DMS53 (cell line): ENCODE results near the gene MPHOSPH9.

Experiments
- DNase-seq: peaks from one replicate; lab custom pipeline; 2025; lab: John Stamatoyannopoulos, UW

The MPHOSPH9 gene

DNA sequence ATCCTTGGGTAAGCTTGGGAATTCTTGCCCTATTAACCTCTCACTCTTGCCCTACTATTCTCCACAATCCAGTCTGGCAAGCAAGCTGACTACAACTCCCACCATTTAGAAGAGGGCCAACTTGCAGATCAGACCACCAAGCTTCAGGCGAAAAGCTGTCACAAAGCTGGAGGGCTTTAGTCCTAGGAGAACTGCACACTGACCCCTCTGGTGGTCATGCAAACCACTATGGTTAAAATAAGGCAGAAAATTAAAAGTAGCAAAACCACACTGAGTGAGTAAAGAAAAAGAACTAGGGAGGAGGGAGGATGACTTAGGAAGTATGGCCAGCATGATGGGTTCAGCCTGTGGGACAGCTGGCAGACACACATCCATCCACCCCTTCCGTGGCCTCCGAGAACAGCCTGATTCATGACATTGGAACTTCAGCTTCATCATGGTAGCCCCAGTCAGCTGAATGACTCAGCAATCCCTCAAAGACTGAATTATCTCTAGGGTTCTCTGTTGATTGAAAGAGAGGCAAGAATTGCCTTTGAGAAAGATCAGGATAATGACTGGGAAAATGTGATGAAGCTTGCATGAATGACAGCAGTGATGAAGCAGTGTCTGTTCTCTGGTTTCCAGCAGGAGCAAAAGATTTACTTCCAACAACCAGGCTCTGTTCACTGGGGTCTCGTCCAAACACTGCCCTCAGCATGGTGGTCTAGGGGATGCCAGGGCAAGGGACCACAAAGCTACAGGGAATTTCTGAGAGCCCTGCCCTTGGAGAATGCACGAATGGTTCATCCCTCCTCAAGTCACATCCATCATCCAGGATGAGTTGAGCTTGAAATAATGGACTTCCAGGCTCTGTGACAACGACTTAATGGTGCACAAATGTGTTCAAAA, 106.4 kb downstream of the MPHOSPH9 start:
- DNase-seq: peak; percentile 83

DNA sequence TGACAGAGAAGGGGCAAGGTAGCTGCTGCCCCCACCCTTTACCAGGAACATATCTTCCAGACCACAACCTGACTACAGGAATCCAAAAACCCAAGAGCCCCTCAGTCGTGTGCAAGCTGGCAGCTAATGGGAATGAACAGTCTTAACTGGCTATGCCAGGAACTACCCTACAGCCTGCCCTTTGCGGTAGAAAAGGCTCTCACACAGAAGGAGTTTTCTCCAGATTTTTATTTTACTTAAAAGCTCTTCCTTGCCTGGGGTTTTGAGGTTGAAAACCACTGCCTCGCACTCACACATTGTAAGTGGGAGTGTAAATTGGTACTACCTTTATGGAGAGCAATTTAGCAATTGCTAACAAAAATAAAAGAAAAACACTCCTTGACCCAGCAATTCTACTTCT, 110.3 kb downstream of the MPHOSPH9 start:
- DNase-seq: no peak

DNA sequence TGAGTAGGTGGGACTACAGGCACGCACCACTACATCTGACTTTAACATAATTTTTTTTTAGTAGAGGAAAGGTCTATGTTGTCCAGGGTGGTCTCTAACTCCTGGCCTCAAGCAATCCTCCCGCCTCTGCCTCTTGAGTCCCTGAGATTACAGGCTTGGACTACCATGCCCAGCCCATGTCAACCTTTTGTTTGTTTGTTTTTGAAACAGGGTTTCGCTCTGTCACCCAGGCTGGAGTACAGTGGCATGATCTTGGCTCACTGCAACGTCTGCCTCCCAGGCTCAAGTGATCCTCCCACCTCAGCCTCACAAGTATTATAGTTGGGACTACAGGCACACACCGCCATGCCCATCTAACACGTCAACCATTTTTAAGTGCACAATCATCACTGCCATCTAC, 111.3 kb downstream of the MPHOSPH9 start:
- DNase-seq: peak; percentile 27

DNA sequence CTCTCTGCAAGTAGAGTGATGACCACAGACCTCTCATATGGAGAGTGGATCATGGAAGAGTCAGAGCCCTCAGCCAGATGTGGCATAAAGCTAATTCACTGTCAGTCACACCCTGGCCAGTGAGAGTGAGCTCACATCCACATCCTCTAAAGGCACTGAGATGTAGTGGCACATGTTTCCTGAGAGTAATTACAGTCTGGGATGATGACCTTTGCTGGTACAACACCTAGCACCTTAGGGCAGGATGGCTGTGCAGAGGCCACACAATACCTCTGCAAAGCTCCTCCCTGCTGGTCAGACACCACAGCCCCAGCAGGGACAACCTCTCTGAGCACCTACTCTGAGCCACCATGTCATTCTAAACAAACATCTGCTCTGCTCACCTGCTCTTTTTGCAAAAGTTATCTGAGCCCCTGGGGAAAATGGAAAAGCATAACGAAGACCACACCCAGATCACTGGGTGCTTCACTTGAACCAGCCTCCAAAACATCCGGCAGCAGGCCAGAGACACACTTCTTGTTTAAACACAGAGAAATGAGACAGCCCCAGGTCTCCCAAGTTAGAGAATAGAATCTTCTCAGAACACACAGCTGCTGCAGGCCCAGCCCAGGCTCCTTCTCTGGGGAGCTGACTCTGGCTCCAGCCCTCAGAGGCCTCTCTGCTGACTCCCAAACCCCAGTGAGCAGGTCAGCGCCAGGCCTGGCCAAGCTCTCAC, 112.3 kb downstream of the MPHOSPH9 start:
- peak; percentile 68 for DNase-seq

DNA sequence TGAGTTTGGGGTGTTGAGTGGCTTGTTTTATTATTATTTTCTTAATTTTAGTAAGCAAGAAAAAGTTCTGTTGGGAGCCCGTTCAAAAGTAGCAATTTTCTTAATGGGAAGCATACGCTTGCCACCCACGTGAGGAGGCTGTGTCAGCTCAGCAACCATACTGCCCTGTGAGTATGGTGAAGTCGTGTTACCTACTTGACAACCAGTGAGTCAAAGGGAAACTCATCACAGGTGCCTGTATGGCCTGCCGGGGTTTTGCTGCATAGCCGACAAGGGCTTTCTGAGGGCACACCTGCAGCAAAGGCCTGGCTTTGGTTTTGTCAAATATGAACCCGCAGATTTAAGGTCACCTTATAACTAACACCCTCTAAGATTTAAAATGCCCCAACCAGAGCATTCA, 113.1 kb downstream of the MPHOSPH9 start:
- peak; percentile 41 for DNase-seq

DNA sequence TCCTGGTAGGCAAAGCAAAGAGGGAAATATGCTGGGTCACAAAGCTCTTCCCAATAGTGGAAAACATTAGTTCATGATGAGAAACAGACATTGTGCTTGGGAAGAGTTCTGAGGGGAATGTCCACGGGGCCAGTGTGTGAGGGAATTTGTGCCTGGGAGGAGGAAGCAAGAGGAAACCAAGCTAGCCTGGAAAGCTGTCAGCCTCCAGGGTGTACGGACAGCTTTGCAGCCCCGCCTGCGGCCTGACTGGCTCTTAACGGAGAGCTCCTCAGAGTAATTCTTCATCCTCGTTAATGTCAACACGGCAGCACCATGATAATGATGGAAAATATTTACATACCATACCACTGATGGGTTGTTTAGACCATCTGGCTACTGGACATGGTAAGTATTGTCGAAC, 114.4 kb downstream of the MPHOSPH9 start:
- peak; percentile 85 for DNase-seq

DNA sequence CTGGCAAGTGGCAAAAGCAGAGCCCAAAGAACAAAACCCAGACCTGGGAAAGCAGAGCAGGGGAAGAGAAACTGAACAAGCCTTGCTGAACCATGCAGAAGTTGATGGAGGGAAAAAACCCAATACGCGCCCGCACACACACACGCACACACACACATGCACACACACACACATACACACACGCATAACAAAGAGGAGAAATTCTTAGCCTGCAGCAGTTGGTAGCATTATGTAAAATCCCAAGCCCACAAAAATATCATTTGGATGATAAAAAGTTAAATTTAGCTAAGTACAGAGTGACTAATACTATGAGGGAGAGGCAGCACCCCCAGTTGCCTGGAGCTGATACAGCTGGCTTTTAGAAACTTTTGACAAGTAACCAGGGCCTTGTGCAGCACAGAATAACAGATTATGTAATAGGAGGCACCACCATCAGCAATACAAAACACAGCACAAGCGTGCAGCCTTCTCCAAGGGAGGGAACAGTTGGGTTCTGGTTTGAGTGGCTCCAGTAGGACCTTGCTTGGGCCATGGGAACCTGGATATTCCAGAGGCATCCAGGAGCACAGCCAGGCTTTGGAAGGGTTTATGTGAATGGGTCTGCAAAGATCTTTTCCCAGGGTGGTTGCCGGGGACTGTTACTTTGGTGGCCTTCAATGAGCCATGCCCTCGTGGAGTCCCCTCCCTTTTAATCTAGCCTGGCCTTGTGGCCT, 117.4 kb downstream of the MPHOSPH9 start:
- no peak for DNase-seq

DNA sequence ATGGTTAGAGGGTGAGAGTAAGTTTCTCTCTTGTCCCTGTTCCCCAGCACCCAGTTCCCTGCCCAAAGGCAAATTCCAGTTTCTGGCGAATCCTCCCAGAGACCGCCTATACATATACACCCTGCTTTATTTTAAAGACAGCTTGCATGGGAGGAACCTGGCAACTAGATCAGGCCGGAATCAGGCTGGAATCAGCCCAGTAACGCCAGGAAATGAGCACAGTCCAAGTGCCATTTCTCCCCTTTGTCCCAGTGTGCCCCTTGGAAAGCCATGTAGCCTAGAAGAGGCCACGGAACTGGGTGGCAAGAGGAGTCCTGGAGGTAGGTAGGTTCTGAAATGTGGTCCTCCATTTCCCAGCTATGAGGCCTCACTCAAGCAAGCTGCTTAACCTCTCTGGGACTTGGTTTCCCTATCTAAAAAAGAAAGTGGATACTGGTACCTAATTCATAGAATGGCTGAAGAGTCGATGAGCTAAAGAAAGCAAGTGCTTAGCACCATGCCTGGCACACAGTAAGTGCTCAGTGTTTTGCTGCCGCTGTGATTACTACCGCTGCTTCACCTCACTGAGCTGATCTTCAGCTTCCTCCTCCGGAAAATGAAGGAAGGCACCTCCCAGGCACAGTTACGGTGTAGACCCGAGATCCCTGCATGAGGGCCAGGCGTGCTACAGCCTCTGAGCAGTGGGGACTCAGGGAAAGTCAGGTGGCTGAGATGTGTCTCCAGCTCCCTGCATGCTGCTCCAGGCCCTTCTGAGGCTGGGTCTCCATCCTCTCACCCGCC, 118.4 kb downstream of the MPHOSPH9 start:
- DNase-seq: no peak

DNA sequence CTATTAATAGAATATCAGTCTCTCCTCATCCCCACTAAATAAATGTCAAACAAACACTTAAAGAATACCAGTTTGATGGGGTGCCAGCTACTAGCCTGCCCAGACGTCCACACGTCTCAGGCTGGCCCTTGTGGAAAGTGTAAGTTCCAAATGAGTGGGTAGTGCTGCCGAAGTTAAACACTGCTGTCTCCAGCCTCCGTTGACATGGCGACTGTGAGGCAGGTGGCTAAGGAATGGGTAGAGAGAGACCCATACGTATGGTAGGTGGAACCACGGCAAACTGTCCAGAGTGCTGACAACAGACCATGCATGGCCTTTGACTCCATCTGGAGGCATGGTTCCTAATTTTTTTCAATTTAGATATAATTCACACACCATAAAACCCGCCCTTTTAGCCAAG, 119.9 kb downstream of the MPHOSPH9 start:
- peak; percentile 87 for DNase-seq

DNA sequence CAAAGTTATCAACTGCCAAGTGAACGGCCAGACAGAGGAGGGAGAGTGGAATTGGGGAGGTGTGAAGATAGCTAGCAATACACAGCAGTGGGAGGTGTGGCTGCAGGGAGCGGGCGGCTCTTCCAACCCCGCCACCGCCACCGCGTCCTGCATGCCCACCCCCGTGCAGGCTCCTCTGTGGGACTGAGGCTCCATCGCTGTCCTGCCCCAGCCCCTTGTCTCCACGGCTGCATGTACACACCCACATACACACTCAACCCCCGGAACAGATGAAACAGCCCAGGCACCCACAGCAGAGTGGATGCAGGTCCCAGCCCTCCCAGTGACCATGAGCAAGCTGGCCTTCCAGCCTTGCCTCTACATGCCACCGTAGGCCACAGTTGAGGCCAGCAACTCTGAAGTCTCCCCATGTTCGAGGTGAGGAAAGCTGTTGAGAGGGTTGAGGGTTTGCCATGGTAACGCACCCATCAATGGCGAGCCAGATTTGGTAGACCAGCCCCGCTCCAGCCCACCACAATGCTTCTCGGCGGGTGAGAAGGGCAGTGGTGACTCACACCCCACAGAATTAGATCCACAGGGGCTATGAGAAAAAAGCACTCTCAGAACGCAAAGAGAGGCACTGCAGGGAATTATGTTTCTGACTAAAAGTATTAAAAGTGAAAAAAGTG, 121.3 kb downstream of the MPHOSPH9 start:
- no peak for DNase-seq

DNA sequence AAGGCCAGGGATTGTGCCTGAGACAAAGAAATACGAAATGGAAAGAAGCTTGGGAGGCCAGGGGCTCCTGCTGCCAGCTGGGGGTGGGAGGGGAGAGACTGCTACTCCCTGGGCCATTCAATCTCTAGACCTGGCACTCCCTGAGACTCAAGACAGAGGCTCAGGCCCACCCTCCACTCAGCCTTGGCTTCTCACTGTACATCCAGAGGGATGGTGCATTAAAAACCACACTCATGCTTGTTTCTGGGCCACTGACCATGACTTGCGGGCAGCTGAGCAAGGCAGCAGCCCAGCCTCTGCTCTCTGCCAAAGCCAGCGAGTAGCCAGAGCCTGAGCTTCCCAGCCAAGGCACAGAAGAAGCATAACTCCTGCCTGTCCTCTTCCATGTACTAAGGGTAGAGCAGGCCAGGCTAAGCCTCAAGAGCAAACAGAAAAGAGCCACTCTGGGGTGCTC, 123.6 kb downstream of the MPHOSPH9 start:
- no peak for DNase-seq

DNA sequence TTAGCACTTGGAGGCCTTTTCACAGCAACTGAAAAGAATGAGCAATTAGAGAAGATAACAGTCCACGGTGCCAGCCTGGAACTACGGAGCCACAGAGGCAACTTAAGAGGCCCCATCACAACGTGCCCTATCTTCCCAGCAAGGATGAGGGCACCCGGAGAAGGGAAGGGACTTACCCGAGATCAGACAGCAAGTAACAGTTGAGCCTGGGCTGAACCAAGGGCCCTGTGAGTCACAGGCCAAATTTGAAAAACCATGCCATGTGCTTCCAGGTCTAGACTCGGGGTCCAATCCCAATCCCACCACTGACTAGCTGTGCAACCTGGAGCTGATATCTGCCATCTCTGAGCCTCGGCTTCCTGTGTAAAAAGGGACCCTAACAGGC, 124.3 kb downstream of the MPHOSPH9 start:
- no peak for DNase-seq

DNA sequence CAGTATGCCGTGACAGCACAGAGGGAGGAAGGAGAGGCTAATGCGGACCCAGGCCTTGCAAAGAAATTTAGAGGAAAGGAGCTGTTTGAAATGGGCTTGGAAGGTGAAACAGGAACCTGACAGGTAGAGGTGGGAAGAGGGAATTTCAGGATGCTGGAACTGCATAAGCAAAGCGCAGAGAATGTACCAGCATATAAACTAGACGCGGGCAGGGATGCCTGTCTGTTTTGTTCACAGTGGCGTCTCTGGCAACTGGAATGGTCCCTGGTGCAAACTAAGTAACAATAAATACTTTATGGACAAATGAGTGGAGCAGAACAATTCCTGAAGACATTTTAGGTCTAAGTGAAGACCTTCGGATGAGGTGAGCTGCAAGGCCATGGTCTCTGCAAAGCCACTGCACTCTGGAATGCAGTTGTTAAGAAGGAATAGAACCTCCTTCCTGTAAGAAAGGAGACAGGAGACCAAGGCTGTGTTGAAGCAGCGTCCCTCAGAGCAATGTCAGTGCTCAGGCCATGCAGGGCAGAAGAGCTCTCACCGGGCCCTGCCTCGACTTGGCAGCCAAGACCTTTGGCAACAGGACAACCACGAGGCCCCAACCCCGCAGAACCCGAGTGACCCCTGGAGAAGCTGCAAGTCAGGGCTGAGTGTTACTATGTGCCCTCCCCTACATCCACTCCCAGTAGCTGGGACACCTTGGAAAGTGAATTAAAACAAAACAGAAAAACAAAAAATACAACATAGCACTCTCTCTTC, 124.8 kb downstream of the MPHOSPH9 start:
- no peak for DNase-seq

DNA sequence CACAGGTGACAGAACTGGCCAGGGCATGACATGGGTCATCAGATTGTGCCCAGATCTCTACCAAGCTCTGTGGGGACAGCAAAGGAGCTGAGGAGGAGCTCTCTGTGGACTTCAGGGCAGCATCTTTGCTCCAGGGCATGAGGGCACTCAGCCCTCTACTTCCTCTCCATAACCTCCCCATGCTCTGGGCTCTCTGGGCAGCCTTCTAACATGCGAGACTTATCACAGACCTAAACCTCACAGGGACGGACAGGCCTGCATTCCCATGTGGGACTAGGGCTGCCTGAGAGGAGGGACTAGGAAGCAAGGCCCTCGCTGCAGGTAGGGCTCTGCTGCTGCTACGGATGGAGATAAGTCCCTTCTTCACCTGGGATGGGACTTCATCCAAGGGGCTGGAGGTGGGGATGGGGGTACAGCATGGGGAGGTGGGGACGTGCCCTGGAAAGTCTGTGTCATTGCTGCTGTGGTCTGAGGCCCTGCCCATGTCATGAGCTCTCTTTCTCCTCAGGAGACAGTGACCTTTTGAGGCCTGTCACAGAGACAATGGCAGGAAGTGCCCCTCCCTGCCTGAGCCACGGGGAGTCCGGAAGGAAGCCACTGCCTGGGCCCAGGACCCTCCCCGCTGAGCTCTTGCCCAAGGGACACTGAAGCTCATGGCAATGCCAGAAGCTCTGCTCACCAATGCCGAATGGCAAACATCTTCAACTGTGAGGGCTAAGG, 126.1 kb downstream of the MPHOSPH9 start:
- DNase-seq: peak; percentile 28

DNA sequence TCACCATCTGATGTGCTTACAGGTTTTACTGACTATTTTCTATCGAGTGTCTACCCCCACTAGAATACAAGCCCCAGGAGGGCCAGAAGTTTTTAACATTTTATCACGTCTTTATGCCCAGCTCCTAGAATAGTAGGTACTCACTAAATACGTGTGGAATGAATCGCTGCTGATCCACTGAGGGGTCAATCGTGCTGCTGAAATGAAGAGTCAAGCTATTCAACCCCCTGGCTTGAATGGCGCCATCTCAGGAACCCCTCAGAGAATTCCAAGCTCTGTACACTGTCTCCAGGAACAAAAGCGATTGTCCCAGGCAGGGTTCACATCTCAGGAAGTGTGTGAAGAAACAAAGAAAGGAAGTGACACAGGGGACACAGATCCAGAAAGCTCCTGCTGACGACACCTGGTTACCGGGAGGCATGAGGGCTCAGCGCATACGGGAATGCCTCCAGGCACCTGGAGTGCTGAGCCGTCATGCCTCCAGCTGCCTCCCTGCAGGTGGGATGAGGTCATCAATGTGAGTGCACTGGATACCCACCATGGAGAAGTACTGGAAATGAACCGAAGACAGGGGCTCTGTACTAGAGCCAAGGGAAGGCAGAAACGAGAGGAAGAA, 127.6 kb downstream of the MPHOSPH9 start:
- DNase-seq: peak; percentile 96

DNA sequence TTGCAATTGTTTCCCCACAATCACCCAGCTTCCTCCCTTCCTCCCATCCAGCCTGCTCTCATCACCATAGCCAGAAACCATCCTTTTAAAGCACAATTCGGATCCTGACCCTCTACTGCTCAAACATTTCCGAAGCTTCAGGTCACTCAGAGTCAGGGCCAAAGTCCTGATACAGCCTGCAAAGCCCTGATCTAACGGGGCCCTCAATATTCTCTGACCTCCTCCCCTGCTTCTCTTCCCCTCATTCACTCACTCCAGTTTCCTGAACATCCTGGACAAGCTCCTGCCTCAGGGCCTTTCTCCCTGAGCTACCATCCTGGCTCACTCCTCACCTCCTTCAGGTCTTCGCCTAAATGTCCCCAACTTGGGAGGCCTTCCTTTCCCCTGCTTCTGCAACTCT, 128.1 kb downstream of the MPHOSPH9 start:
- DNase-seq: peak; percentile 45
